ENCODE results near the gene PAM. TPM values are rescaled to one million over a fixed set of nuclear protein-coding genes. Genes with fewer than 3 reads are reported as not detected.
A peak's percentile ranks its signal among the peaks of the same experiment; 100 is the strongest.

Gene PAM
- total RNA-seq, 1 donor from 2014 or later, result 200 TPM

GRCh38 chr5:102789469-102789868, 34.4 kb downstream of the PAM start:
- no peak overlapping the region for H3K4me3 ChIP-seq (ENCODE audit: low read depth, low read length)
- TF ChIP-seq CTCF (conservative IDR thresholded peaks at IDR 0.05; ENCODE audit: low read depth, low read length), result no peak
- DNase-seq (ENCODE audit: low read depth), result no peak

- no peak overlapping the region for H3K4me3 ChIP-seq (ENCODE audit: low read depth, low read length)
- DNase-seq (ENCODE audit: low read depth), result no peak
- no peak for TF ChIP-seq CTCF (conservative IDR thresholded peaks at IDR 0.05; ENCODE audit: low read depth, low read length)
Measured at GRCh38 chr5:102790748-102791147, 35.6 kb downstream of the PAM start.

- no peak overlapping the region for H3K4me3 ChIP-seq (ENCODE audit: low read depth, low read length)
- DNase-seq (ENCODE audit: low read depth), result no peak
- TF ChIP-seq CTCF (conservative IDR thresholded peaks at IDR 0.05; ENCODE audit: low read depth, low read length), result peak; percentile 43
Measured at GRCh38 chr5:102792705-102793104, 37.6 kb downstream of the PAM start.

GRCh38 chr5:102794047-102794446, 38.9 kb downstream of the PAM start:
- TF ChIP-seq CTCF (conservative IDR thresholded peaks at IDR 0.05; ENCODE audit: low read depth, low read length), result no peak
- no peak for DNase-seq (ENCODE audit: low read depth)
- H3K4me3 ChIP-seq (ENCODE audit: low read depth, low read length), result no peak overlapping the region

- no peak overlapping the region for H3K4me3 ChIP-seq (ENCODE audit: low read depth, low read length)
- no peak for DNase-seq (ENCODE audit: low read depth)
- no peak for TF ChIP-seq CTCF (conservative IDR thresholded peaks at IDR 0.05; ENCODE audit: low read depth, low read length)
Measured at GRCh38 chr5:102794677-102795331, 39.7 kb downstream of the PAM start.

- no peak for DNase-seq (ENCODE audit: low read depth)
- no peak for TF ChIP-seq CTCF (conservative IDR thresholded peaks at IDR 0.05; ENCODE audit: low read depth, low read length)
Measured at GRCh38 chr5:102795526-102795925, 40.4 kb downstream of the PAM start.

GRCh38 chr5:102796009-102796408, 40.9 kb downstream of the PAM start:
- no peak for TF ChIP-seq CTCF (conservative IDR thresholded peaks at IDR 0.05; ENCODE audit: low read depth, low read length)
- H3K4me3 ChIP-seq (ENCODE audit: low read depth, low read length), result no peak overlapping the region
- no peak for DNase-seq (ENCODE audit: low read depth)

More at GRCh38 chr5:102795526-102795925, 40.4 kb downstream of the PAM start:
- H3K4me3 ChIP-seq (ENCODE audit: low read depth, low read length), result no peak overlapping the region
